ENCODE results near the gene AJM1. TPM values are rescaled to one million over a fixed set of nuclear protein-coding genes. Genes with fewer than 3 reads are reported as not detected.

The AJM1 gene
- polyA plus RNA-seq, 2 of the 4 experiments (the other 2 are of a cell fraction): 0.76 to 3.0 TPM

DNA sequence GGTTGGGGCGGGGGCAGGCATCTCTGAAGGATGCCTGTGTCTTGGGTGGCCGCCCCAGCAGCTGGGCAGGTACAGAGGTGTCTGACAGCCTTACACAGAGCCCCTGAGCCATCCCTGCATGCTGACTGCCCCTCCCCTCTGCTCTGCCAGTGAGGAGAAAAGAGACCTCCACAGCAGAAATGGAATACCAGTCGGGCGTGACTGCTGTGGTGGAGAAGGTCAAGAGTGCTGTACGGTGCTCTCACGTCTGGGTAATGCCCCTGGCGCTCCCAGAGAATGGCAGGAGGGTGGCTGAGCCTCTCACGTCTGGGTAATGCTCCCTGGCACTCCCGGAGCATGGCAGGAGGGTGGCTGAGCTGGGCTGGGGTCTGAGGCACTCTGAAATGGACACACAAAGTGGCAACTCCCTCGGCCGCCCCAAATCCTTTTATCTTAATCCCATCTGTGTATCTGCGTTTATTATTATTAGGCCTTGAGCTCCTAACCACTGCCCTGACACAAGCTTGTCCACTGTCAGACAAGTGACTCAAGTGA, 37.0 kb upstream of the AJM1 start (continued):
- no peak for TF ChIP-seq RARB (CRISPR knock-in tag; IDR thresholded peaks at IDR 0.05)
- no peak for TF ChIP-seq TFCP2L1 (CRISPR knock-in tag; IDR thresholded peaks at IDR 0.05)
- TF ChIP-seq, protein P1, sequence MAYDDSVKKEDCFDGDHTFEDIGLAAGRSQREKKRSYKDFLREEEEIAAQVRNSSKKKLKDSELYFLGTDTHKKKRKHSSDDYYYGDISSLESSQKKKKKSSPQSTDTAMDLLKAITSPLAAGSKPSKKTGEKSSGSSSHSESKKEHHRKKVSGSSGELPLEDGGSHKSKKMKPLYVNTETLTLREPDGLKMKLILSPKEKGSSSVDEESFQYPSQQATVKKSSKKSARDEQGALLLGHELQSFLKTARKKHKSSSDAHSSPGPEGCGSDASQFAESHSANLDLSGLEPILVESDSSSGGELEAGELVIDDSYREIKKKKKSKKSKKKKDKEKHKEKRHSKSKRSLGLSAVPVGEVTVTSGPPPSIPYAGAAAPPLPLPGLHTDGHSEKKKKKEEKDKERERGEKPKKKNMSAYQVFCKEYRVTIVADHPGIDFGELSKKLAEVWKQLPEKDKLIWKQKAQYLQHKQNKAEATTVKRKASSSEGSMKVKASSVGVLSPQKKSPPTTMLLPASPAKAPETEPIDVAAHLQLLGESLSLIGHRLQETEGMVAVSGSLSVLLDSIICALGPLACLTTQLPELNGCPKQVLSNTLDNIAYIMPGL (CRISPR knock-in tag; IDR thresholded peaks at IDR 0.05; ENCODE audit: borderline replicate concordance): no peak
- TF ChIP-seq, protein P2, sequence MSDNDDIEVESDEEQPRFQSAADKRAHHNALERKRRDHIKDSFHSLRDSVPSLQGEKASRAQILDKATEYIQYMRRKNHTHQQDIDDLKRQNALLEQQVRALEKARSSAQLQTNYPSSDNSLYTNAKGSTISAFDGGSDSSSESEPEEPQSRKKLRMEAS (IDR thresholded peaks at IDR 0.05): no peak
- no peak for TF ChIP-seq CBX2 (IDR thresholded peaks at IDR 0.05; ENCODE audit: borderline replicate concordance, low read depth)
- no peak for TF ChIP-seq CHD4 (IDR thresholded peaks at IDR 0.05; ENCODE audit: borderline replicate concordance)

DNA sequence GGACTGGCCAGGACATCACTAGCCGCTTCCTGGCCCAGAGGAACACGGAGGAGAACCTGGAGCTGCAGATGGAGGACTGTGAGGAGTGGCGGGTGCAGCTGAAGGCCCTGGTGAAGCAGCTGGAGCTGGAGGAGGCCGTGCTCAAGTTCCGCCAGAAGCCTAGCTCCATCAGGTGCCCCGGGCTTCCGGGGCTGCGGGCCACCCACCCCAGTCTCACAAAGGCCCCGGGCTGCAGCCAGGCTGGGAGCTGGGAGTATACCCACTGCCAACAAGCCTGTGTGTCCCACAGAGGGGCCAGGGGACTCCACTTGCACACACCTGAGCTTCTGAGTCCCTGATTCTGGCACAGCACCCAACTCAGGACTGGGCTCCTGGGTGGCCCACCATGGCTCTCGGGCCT, 36.2 kb upstream of the AJM1 start:
- Histone ChIP-seq H3K4me1 (peaks cover 28% of the 10 kb centered on the region), H3K27ac (no peak overlapping the region; a peak in 1 of 6 replicates), H3K4me2 (no peak overlapping the region), H3K4me3 (no peak overlapping the region), H3K9me3 (no peaks in the 10 kb centered on the region)
- ATAC-seq (no peak), DNase-seq (ENCODE audit: low read depth in 1 of 2, low spot score in 1 of 2) (no peak), FAIRE-seq (no peak)
- TF ChIP-seq, protein P3, sequence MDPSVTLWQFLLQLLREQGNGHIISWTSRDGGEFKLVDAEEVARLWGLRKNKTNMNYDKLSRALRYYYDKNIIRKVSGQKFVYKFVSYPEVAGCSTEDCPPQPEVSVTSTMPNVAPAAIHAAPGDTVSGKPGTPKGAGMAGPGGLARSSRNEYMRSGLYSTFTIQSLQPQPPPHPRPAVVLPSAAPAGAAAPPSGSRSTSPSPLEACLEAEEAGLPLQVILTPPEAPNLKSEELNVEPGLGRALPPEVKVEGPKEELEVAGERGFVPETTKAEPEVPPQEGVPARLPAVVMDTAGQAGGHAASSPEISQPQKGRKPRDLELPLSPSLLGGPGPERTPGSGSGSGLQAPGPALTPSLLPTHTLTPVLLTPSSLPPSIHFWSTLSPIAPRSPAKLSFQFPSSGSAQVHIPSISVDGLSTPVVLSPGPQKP (IDR thresholded peaks at IDR 0.05; ENCODE audit: low read depth, low read length): no peak
- TF ChIP-seq MAFK (IDR thresholded peaks at IDR 0.05; ENCODE audit: partially characterized antibody) (no peak), EHF (CRISPR knock-in tag; IDR thresholded peaks at IDR 0.05) (no peak)
- WGBS (ENCODE audit: missing lambda C conversion rate): 94% methylated on average over 9 of the region's 10 CpGs
- POLR2A ChIA-PET: interaction anchor here (0.9 kb wide), 1 partner anchor 79 kb away, joined by 3 read pairs; no protein-coding TSS in a partner anchor
- CTCF ChIA-PET: interaction anchor here (0.6 to 9.9 kb wide), 11 partner anchors 9 to 430 kb away, joined by 3 to 110 read pairs (median 3); partner anchors contain the start of genes AJM1 and TMEM141

DNA sequence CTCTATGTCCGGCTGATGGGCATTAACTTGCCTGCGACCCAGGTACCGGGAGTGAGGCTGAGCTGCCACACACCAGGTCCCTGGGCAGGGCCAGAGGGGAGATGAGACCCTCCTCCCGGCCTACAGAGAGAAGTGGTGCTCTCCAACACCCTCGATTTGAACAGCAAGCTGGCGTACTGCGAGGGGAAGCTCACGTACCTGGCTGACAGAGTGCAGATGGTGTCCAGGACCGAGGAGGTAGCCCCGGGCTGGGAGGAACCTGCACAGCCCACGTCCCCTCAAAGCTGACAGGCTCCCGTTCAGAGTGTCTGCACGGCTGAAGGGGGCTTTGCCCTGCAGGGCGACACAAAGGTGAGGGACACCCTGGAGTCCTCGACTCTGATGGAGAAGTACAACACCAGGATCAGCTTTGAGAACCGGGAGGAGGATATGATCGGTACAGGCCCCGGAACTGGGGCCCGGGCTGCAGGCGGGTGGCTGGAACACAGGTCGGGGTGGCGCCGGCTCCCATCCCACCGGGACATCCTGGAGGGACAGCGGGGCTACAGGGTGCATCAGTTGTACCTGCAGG, 35.6 kb upstream of the AJM1 start:
- TF ChIP-seq EHMT2 (IDR thresholded peaks at IDR 0.05; ENCODE audit: low read depth): no peak
- no peak for TF ChIP-seq HDAC2 (IDR thresholded peaks at IDR 0.05)
- no peak for TF ChIP-seq SMC3 (IDR thresholded peaks at IDR 0.05)
- TF ChIP-seq CBX2 (IDR thresholded peaks at IDR 0.05; ENCODE audit: borderline replicate concordance, low read depth): no peak
- TF ChIP-seq CEBPB (IDR thresholded peaks at IDR 0.05): no peak
- TF ChIP-seq, protein P4, sequence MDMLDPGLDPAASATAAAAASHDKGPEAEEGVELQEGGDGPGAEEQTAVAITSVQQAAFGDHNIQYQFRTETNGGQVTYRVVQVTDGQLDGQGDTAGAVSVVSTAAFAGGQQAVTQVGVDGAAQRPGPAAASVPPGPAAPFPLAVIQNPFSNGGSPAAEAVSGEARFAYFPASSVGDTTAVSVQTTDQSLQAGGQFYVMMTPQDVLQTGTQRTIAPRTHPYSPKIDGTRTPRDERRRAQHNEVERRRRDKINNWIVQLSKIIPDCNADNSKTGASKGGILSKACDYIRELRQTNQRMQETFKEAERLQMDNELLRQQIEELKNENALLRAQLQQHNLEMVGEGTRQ (IDR thresholded peaks at IDR 0.05): no peak
- no peak for TF ChIP-seq HEYL (CRISPR knock-in tag; IDR thresholded peaks at IDR 0.05)
- TF ChIP-seq, protein P5, sequence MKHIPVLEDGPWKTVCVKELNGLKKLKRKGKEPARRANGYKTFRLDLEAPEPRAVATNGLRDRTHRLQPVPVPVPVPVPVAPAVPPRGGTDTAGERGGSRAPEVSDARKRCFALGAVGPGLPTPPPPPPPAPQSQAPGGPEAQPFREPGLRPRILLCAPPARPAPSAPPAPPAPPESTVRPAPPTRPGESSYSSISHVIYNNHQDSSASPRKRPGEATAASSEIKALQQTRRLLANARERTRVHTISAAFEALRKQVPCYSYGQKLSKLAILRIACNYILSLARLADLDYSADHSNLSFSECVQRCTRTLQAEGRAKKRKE (CRISPR knock-in tag; IDR thresholded peaks at IDR 0.05; ENCODE audit: low read depth): no peak
- FAIRE-seq: no peak
- CTCF ChIA-PET: interaction anchor here (0.6 to 9.9 kb wide), 13 partner anchors 12 to 430 kb away, joined by 3 to 110 read pairs (median 4); partner anchors contain the start of genes AJM1, RNF224 and TMEM141

More for the DNA sequence above, 35.6 kb upstream of the AJM1 start:
- H3K4me2 ChIP-seq: peak overlapping the region; percentile 85
- peaks cover 24% of the 10 kb centered on the region for H3K4me1 ChIP-seq
- H3K27ac ChIP-seq: peak overlapping the region; percentile 95 to 98
- 89% methylated on average over 25 of the region's 25 CpGs for WGBS (ENCODE audit: missing lambda C conversion rate)
- H3K4me3 ChIP-seq: peak overlapping the region; percentile 88
- no peaks in the 10 kb centered on the region for H3K9me3 ChIP-seq
- no peak for DNase-seq (ENCODE audit: low read depth in 1 of 2, low spot score in 1 of 2)
- ATAC-seq: peak in 1 of 2 experiments; percentile 17; a peak in 3 of 6 replicates
- POLR2A ChIA-PET: interaction anchor here (0.9 to 1.8 kb wide), 6 partner anchors 10 to 80 kb away, joined by 3 to 13 read pairs (median 4); no protein-coding TSS in a partner anchor
